GM21390 (cell line): Measurements from ENCODE around the gene GAS2.
A peak's percentile ranks its signal among the peaks of the same experiment; 100 is the strongest.

Source experiments
- ATAC-seq: cut with Tn5 transposase; IDR thresholded peaks from one replicate; pipeline ENCODE4 v1.9.1; 2021; ENCODE audit not compliant: unreplicated experiment

Gene GAS2

GRCh38 chr11:22671751-22672150 lies 5.3 kb downstream of the GAS2 start:
- no peak for ATAC-seq

- ATAC-seq, result no peak
Observed at GRCh38 chr11:22674470-22675439, 8.3 kb downstream of the GAS2 start.

- peak; percentile 56 for ATAC-seq
Observed at GRCh38 chr11:22677153-22677903, 10.9 kb downstream of the GAS2 start.

- ATAC-seq, result no peak
Observed at GRCh38 chr11:22680628-22681027, 14.2 kb downstream of the GAS2 start.

- ATAC-seq, result no peak
Observed at GRCh38 chr11:22681281-22681812, 14.9 kb downstream of the GAS2 start.

GRCh38 chr11:22684082-22684481 lies 17.7 kb downstream of the GAS2 start:
- ATAC-seq, result no peak

- ATAC-seq, result no peak
Observed at GRCh38 chr11:22685111-22685510, 18.7 kb downstream of the GAS2 start.

GRCh38 chr11:22688914-22689313 lies 22.5 kb downstream of the GAS2 start:
- ATAC-seq, result no peak

- ATAC-seq, result no peak
Observed at GRCh38 chr11:22690257-22690656, 23.8 kb downstream of the GAS2 start.

GRCh38 chr11:22690871-22691270 lies 24.5 kb downstream of the GAS2 start:
- ATAC-seq, result no peak

- no peak for ATAC-seq
Observed at GRCh38 chr11:22699388-22699787, 33.0 kb downstream of the GAS2 start.

- ATAC-seq, result no peak
Observed at GRCh38 chr11:22702031-22702430, 35.6 kb downstream of the GAS2 start.

- ATAC-seq, result no peak
Observed at GRCh38 chr11:22703040-22703439, 36.6 kb downstream of the GAS2 start.

GRCh38 chr11:22703591-22703990 lies 37.2 kb downstream of the GAS2 start:
- no peak for ATAC-seq

GRCh38 chr11:22707119-22707899 lies 40.9 kb downstream of the GAS2 start:
- ATAC-seq, result no peak

GRCh38 chr11:22711071-22711770 lies 44.8 kb downstream of the GAS2 start:
- no peak for ATAC-seq

- ATAC-seq, result no peak
Observed at GRCh38 chr11:22711880-22712279, 45.5 kb downstream of the GAS2 start.

- ATAC-seq, result no peak
Observed at GRCh38 chr11:22713336-22713735, 46.9 kb downstream of the GAS2 start.

GRCh38 chr11:22715971-22716370 lies 49.6 kb downstream of the GAS2 start:
- ATAC-seq, result no peak

- ATAC-seq, result no peak
Observed at GRCh38 chr11:22720457-22720856, 54.0 kb downstream of the GAS2 start.
